ENCODE measurements around the gene BIRC3. TPM values are rescaled to one million over a fixed set of nuclear protein-coding genes. Genes with fewer than 3 reads are reported as not detected.

BIRC3 gene
- total RNA-seq, 1 experiment from 2014 or later = 4.8 TPM

GRCh38 chr11:102375720-102376399, 58.6 kb downstream of the BIRC3 start:
- no peak overlapping the region for H3K4me3 ChIP-seq
- DNase-seq = no peak
- no peak overlapping the region for H2AFZ ChIP-seq
- no peaks in the 10 kb centered on the region for H3K9me2 ChIP-seq (ENCODE audit: insufficient read depth)
- ChIA-PET POLR2A (ENCODE audit: unreplicated experiment) (interaction anchor here (0.6 kb wide), 1 partner anchor 1001 kb away, joined by 3 read pairs; no protein-coding TSS in a partner anchor), CTCF (no interaction called here)
- H3K27ac ChIP-seq = no peak overlapping the region
- intact Hi-C loops (cut with micrococcal nuclease; ENCODE audit: unreplicated experiment) = no loop called here
- no peaks in the 10 kb centered on the region for H4K20me1 ChIP-seq (ENCODE audit: insufficient read depth)
- no peaks in the 10 kb centered on the region for H3K9me3 ChIP-seq (ENCODE audit: insufficient read depth, low read depth)
- H3K4me1 ChIP-seq (replicated peaks; ENCODE audit: insufficient read depth) = no peaks in the 10 kb centered on the region
- no peak for TF ChIP-seq CTCF (conservative IDR thresholded peaks at IDR 0.05)
- TF ChIP-seq EZH2 (IDR thresholded peaks at IDR 0.05; ENCODE audit: low read depth) = no peak
- peaks cover 15% of the 10 kb centered on the region; the same call in 1 of the 2 replicates for H3K36me3 ChIP-seq (ENCODE audit: low read depth)
- no peaks in the 10 kb centered on the region for H3K79me2 ChIP-seq (ENCODE audit: low read depth)
- no peaks in the 10 kb centered on the region for H3K27me3 ChIP-seq (ENCODE audit: insufficient read depth, low read depth)
- no peak overlapping the region for H3K4me2 ChIP-seq
- H3F3A ChIP-seq (ENCODE audit: insufficient read depth, low read depth) = peaks cover 7% of the 10 kb centered on the region; the same call in 1 of the 2 replicates
- no TSS peak for BruUV-seq (replicated peaks)

DNA sequence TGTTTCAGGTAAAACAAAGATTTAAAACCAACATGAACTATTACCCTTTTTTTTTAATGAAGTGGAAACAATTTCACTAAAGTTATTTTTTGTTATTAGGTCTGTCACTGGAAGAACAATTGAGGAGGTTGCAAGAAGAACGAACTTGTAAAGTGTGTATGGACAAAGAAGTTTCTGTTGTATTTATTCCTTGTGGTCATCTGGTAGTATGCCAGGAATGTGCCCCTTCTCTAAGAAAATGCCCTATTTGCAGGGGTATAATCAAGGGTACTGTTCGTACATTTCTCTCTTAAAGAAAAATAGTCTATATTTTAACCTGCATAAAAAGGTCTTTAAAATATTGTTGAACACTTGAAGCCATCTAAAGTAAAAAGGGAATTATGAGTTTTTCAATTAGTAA, 60.6 kb downstream of the BIRC3 start:
- ChIA-PET CTCF (no interaction called here), POLR2A (ENCODE audit: unreplicated experiment) (no interaction called here)
- BruUV-seq (replicated peaks) = no TSS peak
- Histone ChIP-seq H4K20me1 (ENCODE audit: insufficient read depth) (no peaks in the 10 kb centered on the region), H3K27ac (no peak overlapping the region), H3F3A (ENCODE audit: insufficient read depth, low read depth) (peaks cover 7% of the 10 kb centered on the region; the same call in 1 of the 2 replicates), H2AFZ (no peak overlapping the region), H3K4me1 (replicated peaks; ENCODE audit: insufficient read depth) (no peaks in the 10 kb centered on the region), H3K9me2 (ENCODE audit: insufficient read depth) (no peaks in the 10 kb centered on the region), H3K4me2 (no peak overlapping the region), H3K79me2 (ENCODE audit: low read depth) (no peaks in the 10 kb centered on the region), H3K9me3 (ENCODE audit: insufficient read depth, low read depth) (no peaks in the 10 kb centered on the region), H3K27me3 (ENCODE audit: insufficient read depth, low read depth) (no peaks in the 10 kb centered on the region), H3K4me3 (no peak overlapping the region), H3K36me3 (ENCODE audit: low read depth) (peaks cover 18% of the 10 kb centered on the region; the same call in 1 of the 2 replicates)
- no peak for DNase-seq
- no peak for TF ChIP-seq EZH2 (IDR thresholded peaks at IDR 0.05; ENCODE audit: low read depth)
- no peak for TF ChIP-seq CTCF (conservative IDR thresholded peaks at IDR 0.05)
- intact Hi-C loops (cut with micrococcal nuclease; ENCODE audit: unreplicated experiment) = no loop called here

- Histone ChIP-seq H2AFZ (no peak overlapping the region), H3K4me2 (no peak overlapping the region), H3K27ac (no peak overlapping the region), H4K20me1 (ENCODE audit: insufficient read depth) (no peaks in the 10 kb centered on the region), H3K9me3 (ENCODE audit: insufficient read depth, low read depth) (no peaks in the 10 kb centered on the region), H3K4me3 (no peak overlapping the region), H3K79me2 (ENCODE audit: low read depth) (no peaks in the 10 kb centered on the region), H3K9me2 (ENCODE audit: insufficient read depth) (no peaks in the 10 kb centered on the region), H3K4me1 (replicated peaks; ENCODE audit: insufficient read depth) (no peaks in the 10 kb centered on the region), H3F3A (ENCODE audit: insufficient read depth, low read depth) (peaks cover 7% of the 10 kb centered on the region; the same call in 1 of the 2 replicates), H3K27me3 (ENCODE audit: insufficient read depth, low read depth) (no peaks in the 10 kb centered on the region), H3K36me3 (ENCODE audit: low read depth) (peaks cover 18% of the 10 kb centered on the region; the same call in 1 of the 2 replicates)
- POLR2A ChIA-PET (ENCODE audit: unreplicated experiment) = no interaction called here
- no TSS peak for BruUV-seq (replicated peaks)
- no peak for DNase-seq
- intact Hi-C loops (cut with micrococcal nuclease; ENCODE audit: unreplicated experiment) = no loop called here
- TF ChIP-seq CTCF (conservative IDR thresholded peaks at IDR 0.05) (no peak), EZH2 (IDR thresholded peaks at IDR 0.05; ENCODE audit: low read depth) (no peak)
- CTCF ChIA-PET = no interaction called here
Observed at GRCh38 chr11:102378818-102379217, 61.5 kb downstream of the BIRC3 start.
